ENCODE measurements around the gene EEPD1. TPM values are rescaled to one million over a fixed set of nuclear protein-coding genes. Genes with fewer than 3 reads are reported as not detected.
A peak's percentile ranks its signal among the peaks of the same experiment; 100 is the strongest.

EEPD1 gene
- total RNA-seq, 2 donors from 2014 or later = 4.0 to 6.8 TPM

GRCh38 chr7:36219429-36219828 is 66.4 kb downstream of the EEPD1 start:
- H3K9me3 ChIP-seq = no peaks in the 10 kb centered on the region
- H3K36me3 ChIP-seq = no peaks in the 10 kb centered on the region
- no peak overlapping the region for H3K4me3 ChIP-seq
- no peak overlapping the region for H3K27ac ChIP-seq
- no peak for TF ChIP-seq CTCF (IDR thresholded peaks at IDR 0.05)
- no peak for DNase-seq (ENCODE audit: low spot score)
- peaks cover 0 to 7% of the 10 kb centered on the region in 2 donors for H3K4me1 ChIP-seq
- no peaks in the 10 kb centered on the region for H3K27me3 ChIP-seq

GRCh38 chr7:36223851-36224250 is 70.8 kb downstream of the EEPD1 start:
- no peak overlapping the region for H3K27ac ChIP-seq
- no peak for TF ChIP-seq CTCF (IDR thresholded peaks at IDR 0.05)
- no peaks in the 10 kb centered on the region for H3K27me3 ChIP-seq

GRCh38 chr7:36224934-36225858 is 72.1 kb downstream of the EEPD1 start:
- peaks cover 0 to 16% of the 10 kb centered on the region in 2 donors for H3K4me1 ChIP-seq
- no peak overlapping the region for H3K4me3 ChIP-seq
- no peaks in the 10 kb centered on the region for H3K27me3 ChIP-seq
- TF ChIP-seq CTCF (IDR thresholded peaks at IDR 0.05) = no peak
- no peak overlapping the region for H3K27ac ChIP-seq
- no peaks in the 10 kb centered on the region for H3K36me3 ChIP-seq
- DNase-seq (ENCODE audit: low spot score) = no peak
- H3K9me3 ChIP-seq = no peaks in the 10 kb centered on the region

More at GRCh38 chr7:36223851-36224250, 70.8 kb downstream of the EEPD1 start:
- Histone ChIP-seq H3K4me1 (peaks cover 0 to 16% of the 10 kb centered on the region in 2 donors), H3K4me3 (no peak overlapping the region), H3K9me3 (no peaks in the 10 kb centered on the region), H3K36me3 (no peaks in the 10 kb centered on the region)
- no peak for DNase-seq (ENCODE audit: low spot score)

GRCh38 chr7:36226151-36226550 is 73.1 kb downstream of the EEPD1 start:
- H3K27me3 ChIP-seq = no peaks in the 10 kb centered on the region
- no peak overlapping the region for H3K27ac ChIP-seq
- H3K4me3 ChIP-seq = no peak overlapping the region
- DNase-seq (ENCODE audit: low spot score) = no peak
- H3K4me1 ChIP-seq = peaks cover 0 to 16% of the 10 kb centered on the region in 2 donors
- TF ChIP-seq CTCF (IDR thresholded peaks at IDR 0.05) = no peak
- no peaks in the 10 kb centered on the region for H3K9me3 ChIP-seq
- no peaks in the 10 kb centered on the region for H3K36me3 ChIP-seq

GRCh38 chr7:36227223-36227622 is 74.2 kb downstream of the EEPD1 start:
- TF ChIP-seq CTCF (IDR thresholded peaks at IDR 0.05) = no peak
- DNase-seq (ENCODE audit: low spot score) = peak; percentile 62
- Histone ChIP-seq H3K27ac (peak overlapping the region in 1 of 2 donors; percentile 0), H3K4me3 (no peak overlapping the region), H3K36me3 (no peaks in the 10 kb centered on the region), H3K27me3 (no peaks in the 10 kb centered on the region), H3K4me1 (peaks cover 0 to 16% of the 10 kb centered on the region in 2 donors), H3K9me3 (no peaks in the 10 kb centered on the region)

Measured in right atrium auricular region (tissue), 2 donors.